ENCODE results near the gene FOXD4L4.
"Not testable (repeated sequence)": the region's sequence is repeated elsewhere in the genome, so short reads cannot be mapped to it uniquely, and the experiment has no call there.

DNA sequence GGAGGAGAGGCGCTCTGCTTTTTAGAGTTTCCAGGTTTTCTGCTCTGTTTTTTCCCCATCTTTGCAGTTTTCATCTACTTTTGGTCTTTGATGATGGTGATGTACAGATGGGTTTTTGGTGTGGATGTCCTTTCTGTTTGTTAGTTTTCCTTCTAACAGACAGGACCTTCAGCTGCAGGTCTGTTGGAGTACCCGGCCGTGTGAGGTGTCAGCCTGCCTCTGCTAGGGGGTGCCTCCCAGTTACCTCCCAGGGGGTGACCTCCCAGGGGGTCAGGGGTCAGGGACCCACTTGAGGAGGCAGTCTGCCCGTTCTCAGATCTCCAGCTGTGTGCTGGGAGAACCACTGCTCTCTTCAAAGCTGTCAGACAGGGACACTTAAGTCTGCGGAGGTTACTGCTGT, 22.5 kb upstream of the FOXD4L4 start:
- TF ChIP-seq, protein P1, sequence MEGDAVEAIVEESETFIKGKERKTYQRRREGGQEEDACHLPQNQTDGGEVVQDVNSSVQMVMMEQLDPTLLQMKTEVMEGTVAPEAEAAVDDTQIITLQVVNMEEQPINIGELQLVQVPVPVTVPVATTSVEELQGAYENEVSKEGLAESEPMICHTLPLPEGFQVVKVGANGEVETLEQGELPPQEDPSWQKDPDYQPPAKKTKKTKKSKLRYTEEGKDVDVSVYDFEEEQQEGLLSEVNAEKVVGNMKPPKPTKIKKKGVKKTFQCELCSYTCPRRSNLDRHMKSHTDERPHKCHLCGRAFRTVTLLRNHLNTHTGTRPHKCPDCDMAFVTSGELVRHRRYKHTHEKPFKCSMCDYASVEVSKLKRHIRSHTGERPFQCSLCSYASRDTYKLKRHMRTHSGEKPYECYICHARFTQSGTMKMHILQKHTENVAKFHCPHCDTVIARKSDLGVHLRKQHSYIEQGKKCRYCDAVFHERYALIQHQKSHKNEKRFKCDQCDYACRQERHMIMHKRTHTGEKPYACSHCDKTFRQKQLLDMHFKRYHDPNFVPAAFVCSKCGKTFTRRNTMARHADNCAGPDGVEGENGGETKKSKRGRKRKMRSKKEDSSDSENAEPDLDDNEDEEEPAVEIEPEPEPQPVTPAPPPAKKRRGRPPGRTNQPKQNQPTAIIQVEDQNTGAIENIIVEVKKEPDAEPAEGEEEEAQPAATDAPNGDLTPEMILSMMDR (conservative IDR thresholded peaks at IDR 0.05; ENCODE audit: low read length) = not testable (repeated sequence)
- not testable (repeated sequence) for TF ChIP-seq EZH2phosphoT487 (IDR thresholded peaks at IDR 0.05; ENCODE audit: borderline replicate concordance)

All from Loucy (cell line).